Type B pancreatic cell (in vitro differentiated cells): ENCODE data around the gene SLFNL1. TPM values are rescaled to one million over a fixed set of nuclear protein-coding genes. Genes with fewer than 3 reads are reported as not detected.
A peak's percentile ranks its signal among the peaks of the same experiment; 100 is the strongest.

ENCODE experiments used
- DNase-seq: peaks from one replicate; pipeline ENCODE4 v3.0.0; 2021; ENCODE audit warnings: mixed read lengths; ENCODE audit not compliant: unreplicated experiment; ENCODE audit errors: extremely low spot score
- H3K27ac Mint-ChIP-seq: 2 replicates; pipeline ENCODE4 v1.8.0; 2021; ENCODE audit warnings: mild to moderate bottlenecking, mixed read lengths
- H3K27me3 Mint-ChIP-seq: 2 replicates; pipeline ENCODE4 v1.8.0; 2021; ENCODE audit warnings: mixed read lengths
- H3K36me3 Mint-ChIP-seq: 2 replicates; pipeline ENCODE4 v1.8.0; 2021; ENCODE audit warnings: mixed read lengths
- H3K4me1 Mint-ChIP-seq: one replicate; pipeline ENCODE4 v1.8.0; 2021; ENCODE audit warnings: mixed read lengths; ENCODE audit not compliant: unreplicated experiment
- H3K4me3 Mint-ChIP-seq: 2 replicates; pipeline ENCODE4 v1.8.0; 2021; ENCODE audit warnings: mild to moderate bottlenecking, mixed read lengths
- H3K9me3 Mint-ChIP-seq: 2 replicates; pipeline ENCODE4 v1.8.0; 2021; ENCODE audit warnings: mixed read lengths
- CTCF ChIP-seq: fragments of 200-600 bp; sonication (generic); conservative IDR thresholded peaks from 2 replicates; pipeline ENCODE4 v1.5.0; 2021; ENCODE audit warnings: antibody characterized with exemption, mild to moderate bottlenecking
- total RNA-seq: library from RNA; stranded (reverse); gene quantifications from 2 replicates; pipeline ENCODE4 v1.2.1, GENCODE V29; 2021; ENCODE audit warnings: low replicate concordance

Gene SLFNL1
- total RNA-seq, 1 donor from 2014 or later, result 0.60 TPM

GRCh38 chr1:41009466-41009865 lies 12.1 kb downstream of the SLFNL1 start:
- no peaks in the 10 kb centered on the region for H3K27me3 Mint-ChIP-seq
- peaks cover 51% of the 10 kb centered on the region for H3K36me3 Mint-ChIP-seq
- TF ChIP-seq CTCF, result no peak
- H3K9me3 Mint-ChIP-seq, result no peaks in the 10 kb centered on the region
- DNase-seq, result no peak
- H3K4me1 Mint-ChIP-seq, result peaks cover 5% of the 10 kb centered on the region
- H3K27ac Mint-ChIP-seq, result peak overlapping the region; percentile 79
- H3K4me3 Mint-ChIP-seq, result no peak overlapping the region

GRCh38 chr1:41006942-41007865 lies 14.3 kb downstream of the SLFNL1 start:
- Mint-ChIP-seq H3K9me3 (no peaks in the 10 kb centered on the region), H3K36me3 (peaks cover 56% of the 10 kb centered on the region), H3K4me1 (peaks cover 5% of the 10 kb centered on the region), H3K27me3 (no peaks in the 10 kb centered on the region), H3K4me3 (no peak overlapping the region), H3K27ac (peak overlapping the region; percentile 73)
- DNase-seq, result no peak
- no peak for TF ChIP-seq CTCF

- Mint-ChIP-seq H3K36me3 (peaks cover 53% of the 10 kb centered on the region), H3K27ac (no peak overlapping the region), H3K4me3 (no peak overlapping the region), H3K27me3 (no peaks in the 10 kb centered on the region), H3K9me3 (no peaks in the 10 kb centered on the region), H3K4me1 (peaks cover 5% of the 10 kb centered on the region)
- TF ChIP-seq CTCF, result no peak
- DNase-seq, result no peak
Observed at GRCh38 chr1:41005876-41006275, 15.6 kb downstream of the SLFNL1 start.

- Mint-ChIP-seq H3K36me3 (peaks cover 52% of the 10 kb centered on the region), H3K4me1 (no peaks in the 10 kb centered on the region), H3K9me3 (no peaks in the 10 kb centered on the region), H3K27me3 (no peaks in the 10 kb centered on the region), H3K4me3 (no peak overlapping the region), H3K27ac (peak overlapping the region; percentile 53)
- peak; percentile 32 for TF ChIP-seq CTCF
- no peak for DNase-seq
Observed at GRCh38 chr1:41003640-41004220, 17.8 kb downstream of the SLFNL1 start.

GRCh38 chr1:41003127-41003639 lies 18.3 kb downstream of the SLFNL1 start:
- H3K27ac Mint-ChIP-seq, result peak overlapping the region; percentile 53

More at GRCh38 chr1:41003127-41003639, 18.3 kb downstream of the SLFNL1 start:
- Mint-ChIP-seq H3K9me3 (no peaks in the 10 kb centered on the region), H3K4me3 (no peak overlapping the region), H3K4me1 (no peaks in the 10 kb centered on the region), H3K36me3 (peaks cover 52% of the 10 kb centered on the region), H3K27me3 (no peaks in the 10 kb centered on the region)
- no peak for DNase-seq
- no peak for TF ChIP-seq CTCF
